Fibroblast of the conjunctiva (primary cell): ENCODE results near the gene GLS2.
"Not testable (repeated sequence)": the region's sequence is repeated elsewhere in the genome, so short reads cannot be mapped to it uniquely, and the experiment has no call there.

Experiments used
- DNase-seq: peaks from one replicate; pipeline ENCODE4 v3.0.0-alpha.2; 2010; ENCODE audit warnings: low read depth

Gene GLS2

GRCh38 chr12:56448860-56449621 lies 38.9 kb downstream of the GLS2 start, which contains the start of gene TIMELESS:
Gene TIMELESS (minus strand): TSS chr12:56449426. CDS start chr12:56434170, 15,256 bp downstream.
- peak; percentile 74 for DNase-seq

- not testable (repeated sequence) for DNase-seq
These were observed 44.8 kb downstream of the GLS2 start for GRCh38 chr12:56443208-56443607.

- no peak for DNase-seq
These were observed 50.4 kb downstream of the GLS2 start for GRCh38 chr12:56437430-56438176.

GRCh38 chr12:56434828-56435227 lies 53.1 kb downstream of the GLS2 start:
- no peak for DNase-seq

- DNase-seq = no peak
These were observed 56.1 kb downstream of the GLS2 start for GRCh38 chr12:56431850-56432249.

- DNase-seq = no peak
These were observed 56.7 kb downstream of the GLS2 start for GRCh38 chr12:56431288-56431687.

- DNase-seq = no peak
These were observed 62.0 kb downstream of the GLS2 start for GRCh38 chr12:56425940-56426438.

DNA sequence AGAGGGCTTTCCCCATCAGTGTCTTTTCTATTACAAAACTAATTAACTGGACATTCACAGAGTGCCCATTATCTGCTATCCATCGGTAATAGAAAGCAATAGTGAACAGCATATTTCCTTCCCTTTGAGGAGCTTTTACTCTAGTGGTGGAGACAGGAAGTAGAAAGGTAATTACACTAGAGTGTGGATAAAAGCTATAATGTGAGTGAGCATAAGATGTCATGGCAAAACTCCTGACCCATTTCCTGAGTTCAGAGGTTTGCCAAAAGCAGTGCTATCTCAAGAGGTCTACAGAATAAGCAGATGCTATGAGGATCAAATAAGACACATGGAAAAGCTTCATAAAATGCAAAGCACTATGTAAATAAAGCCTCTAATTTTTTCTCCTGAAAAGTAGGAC lies 62.8 kb downstream of the GLS2 start:
- DNase-seq = no peak
